Esophagus mucosa (tissue), 1 donor: ENCODE results near the gene FLVCR2. TPM values are rescaled to one million over a fixed set of nuclear protein-coding genes. Genes with fewer than 3 reads are reported as not detected.
"Not testable (repeated sequence)": the region's sequence is repeated elsewhere in the genome, so short reads cannot be mapped to it uniquely, and the experiment has no call there.

Experiments used
- ATAC-seq: fragments of 200-7000 bp; cut with Tn5 transposase; one replicate; pipeline ENCODE4 v1.9.1; 2020
- total RNA-seq: library from RNA; stranded (reverse); gene quantifications from one replicate; pipeline ENCODE4 v1.2.4, GENCODE V29; 2023
- donor health status: DM: yes; HTN: yes; CAD: no.

FLVCR2 gene
- total RNA-seq, 1 donor from 2014 or later: 7.0 TPM

DNA sequence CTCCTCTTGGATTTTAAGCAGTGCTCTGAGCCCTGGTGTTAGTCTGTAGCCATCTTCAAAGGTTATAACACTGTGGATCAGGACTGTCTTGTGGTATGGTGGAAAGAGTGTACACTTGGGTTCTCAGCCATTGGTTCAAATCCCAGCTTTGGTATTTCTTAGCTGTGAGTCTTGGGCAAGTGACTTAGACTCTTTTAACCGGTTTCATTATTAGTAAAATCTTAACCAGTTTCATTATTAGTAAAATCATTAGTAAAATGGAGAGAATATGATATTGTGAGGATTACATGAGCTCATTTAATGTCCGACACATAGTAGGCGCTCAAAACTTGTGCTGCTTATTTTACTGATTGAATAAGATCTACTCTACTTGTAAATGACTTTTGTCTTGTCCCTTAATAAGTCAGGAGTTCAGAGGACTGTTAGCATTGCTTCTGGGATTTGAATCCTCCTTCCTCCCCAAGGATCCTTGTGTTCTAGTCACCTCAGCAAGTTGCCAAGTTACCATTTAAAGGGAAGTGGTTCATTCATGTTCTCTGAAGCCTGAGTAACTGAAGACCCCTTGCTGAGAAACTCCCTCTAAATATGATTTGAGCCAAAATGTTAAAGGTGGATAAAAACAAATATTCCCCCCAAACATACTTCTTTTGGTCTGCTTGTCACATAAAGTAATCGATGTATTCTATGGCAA lies 95.1 kb downstream of the FLVCR2 start:
- ATAC-seq: no peak

- ATAC-seq: peak; percentile 57
Observed at GRCh38 chr14:75675265-75675960, 97.0 kb downstream of the FLVCR2 start.

DNA sequence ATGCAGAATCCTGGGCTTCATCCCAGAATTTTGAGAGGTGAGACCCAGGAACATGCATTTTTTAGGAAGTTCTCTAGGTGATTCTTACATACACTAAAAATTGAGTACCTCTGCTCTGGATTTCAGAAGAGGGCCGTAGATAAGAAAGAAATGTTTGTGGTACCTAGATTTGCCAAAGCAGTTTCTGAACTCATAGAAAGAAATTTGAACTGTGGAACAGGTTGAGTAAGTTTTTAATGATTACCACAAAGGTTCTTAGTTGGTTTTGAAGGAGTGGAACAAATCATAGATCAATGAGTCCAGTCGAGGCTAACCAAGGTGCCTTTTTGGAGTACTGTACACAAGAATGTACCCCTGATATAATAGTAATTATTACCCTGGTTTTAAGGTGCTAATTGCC lies 107.5 kb downstream of the FLVCR2 start:
- ATAC-seq: no peak

DNA sequence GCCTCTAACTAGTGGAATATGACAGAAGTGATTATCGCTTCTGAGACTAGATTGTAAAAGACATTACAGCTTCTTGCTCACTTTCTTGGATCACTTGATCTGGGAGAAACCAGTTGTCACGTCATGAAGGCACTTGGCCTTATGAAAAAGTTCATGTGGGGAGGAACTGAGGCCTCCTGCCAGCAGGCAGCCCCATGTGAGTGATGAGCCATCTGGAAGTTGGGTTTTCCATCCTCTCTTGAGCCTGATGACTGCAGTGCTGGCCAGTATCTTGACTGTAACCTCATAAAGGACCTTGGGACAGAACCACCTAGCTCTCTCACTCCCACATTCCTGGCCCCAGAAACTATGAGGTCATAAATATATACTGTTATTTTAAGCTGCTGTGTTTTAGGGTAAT lies 110.6 kb downstream of the FLVCR2 start:
- no peak for ATAC-seq

DNA sequence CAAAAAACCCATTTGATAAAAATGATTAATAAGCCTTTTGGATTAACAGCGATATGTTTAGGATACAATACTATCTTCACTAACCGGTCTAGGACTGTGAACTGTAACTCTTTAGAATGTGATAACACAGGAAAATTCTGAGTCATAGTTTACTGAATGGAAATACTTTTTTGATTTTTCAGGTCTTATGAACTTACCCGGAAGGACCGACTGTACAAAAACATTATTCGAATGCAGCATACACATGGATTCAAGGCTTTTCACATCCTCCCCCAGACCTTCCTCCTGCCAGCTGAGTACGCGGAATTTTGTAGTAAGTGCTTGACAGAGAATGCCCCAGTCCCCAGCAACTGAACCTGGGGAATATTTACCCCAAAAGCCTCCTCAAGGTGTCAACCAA lies 111.6 kb downstream of the FLVCR2 start:
- no peak for ATAC-seq

- not testable (repeated sequence) for ATAC-seq
Observed at GRCh38 chr14:75695025-75695424, 116.6 kb downstream of the FLVCR2 start.

GRCh38 chr14:75697386-75697785 lies 119.0 kb downstream of the FLVCR2 start:
- ATAC-seq: no peak

Other genes with a start within 250 kb of the FLVCR2 start
- gene JDP2, start 150.6 kb upstream of the FLVCR2 start, total RNA-seq: 18.5 TPM
- gene BATF, start 56.2 kb upstream of the FLVCR2 start, total RNA-seq: 0.84 TPM
- gene ERG28, start 82.3 kb downstream of the FLVCR2 start, total RNA-seq: 44.7 TPM
- 30.9 TPM for gene TTLL5, start 82.6 kb downstream of the FLVCR2 start, total RNA-seq